ENCODE results near the gene CD99. TPM values are rescaled to one million over a fixed set of nuclear protein-coding genes. Genes with fewer than 3 reads are reported as not detected.
"Not testable (repeated sequence)": the region's sequence is repeated elsewhere in the genome, so short reads cannot be mapped to it uniquely, and the experiment has no call there.

The CD99 gene
- total RNA-seq, 1 experiment from 2014 or later = 156 TPM

DNA sequence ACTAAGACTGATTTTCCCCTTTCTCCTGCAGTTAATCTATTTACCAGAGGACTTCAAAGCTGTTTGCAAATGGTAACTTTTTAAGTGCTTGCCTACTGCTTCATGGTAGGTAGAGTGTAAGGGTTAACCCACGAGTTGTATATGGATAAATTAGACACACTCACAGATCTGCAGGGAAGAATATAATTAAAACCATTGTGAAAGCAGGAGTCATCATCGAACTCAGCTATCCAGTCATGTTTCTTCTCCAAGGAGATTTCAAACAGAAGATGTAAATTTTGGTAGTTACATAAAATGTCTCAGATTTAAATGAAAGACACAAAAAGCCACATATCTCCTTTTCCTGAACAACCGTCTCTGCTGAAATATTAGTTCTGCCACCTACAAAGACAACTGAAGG is 60.2 kb downstream of the CD99 start:
- in situ Hi-C loops (cut with HindIII; ENCODE audit: low pct_unique_long_range_greater_than_20kb, low sequenced_read_pairs) = no loop called here
- DNase-seq (ENCODE audit: low read depth) = no peak

DNA sequence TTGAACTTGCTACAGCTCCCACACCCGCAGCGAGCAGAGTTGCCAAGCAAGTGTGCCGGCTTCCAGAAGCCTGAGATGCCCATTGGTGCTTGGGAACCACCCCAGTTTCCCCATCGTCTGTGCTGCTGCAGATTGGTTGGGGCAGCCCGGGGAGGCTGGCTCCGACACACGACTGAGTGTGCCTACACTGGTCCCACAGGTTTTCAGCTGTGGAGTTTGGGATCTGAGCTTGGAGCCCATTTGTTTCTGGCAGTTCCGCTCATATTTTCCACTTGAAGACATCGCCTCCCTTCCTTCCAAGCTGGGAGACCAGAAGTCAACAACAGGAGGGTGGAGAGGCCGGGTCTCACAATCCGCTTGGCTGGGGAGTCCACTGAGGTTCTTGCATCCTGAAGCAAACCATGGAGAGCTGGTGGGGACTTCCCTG is 60.8 kb downstream of the CD99 start, which contains the start of gene XG:
XG (plus strand) TSS at position 167 of the 427 bp plus-strand sequence; CDS start at position 402, 235 bp downstream.
- in situ Hi-C loops (cut with HindIII; ENCODE audit: low pct_unique_long_range_greater_than_20kb, low sequenced_read_pairs); DNase-seq (ENCODE audit: low read depth): not testable (repeated sequence)

DNA sequence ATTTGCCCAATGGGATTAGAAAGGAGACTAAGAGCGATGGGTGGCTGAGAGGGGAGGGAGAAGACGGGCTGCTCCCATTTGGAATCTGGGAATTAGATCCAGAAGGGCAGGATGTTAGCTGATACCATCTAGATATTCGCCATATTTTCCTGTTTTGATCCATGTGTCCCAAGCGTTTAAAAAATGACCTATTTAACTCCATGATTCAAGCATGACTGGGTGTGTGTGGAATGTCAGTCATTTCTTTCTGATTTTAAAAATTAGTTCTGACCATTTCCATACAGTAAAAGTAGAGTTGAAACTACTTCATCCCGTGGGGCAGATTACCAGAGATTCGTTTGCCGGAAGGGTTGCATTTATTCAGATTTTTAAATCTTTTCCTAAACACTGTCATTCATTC is 61.3 kb downstream of the CD99 start:
- in situ Hi-C loops (cut with HindIII; ENCODE audit: low pct_unique_long_range_greater_than_20kb, low sequenced_read_pairs); DNase-seq (ENCODE audit: low read depth): not testable (repeated sequence)

DNA sequence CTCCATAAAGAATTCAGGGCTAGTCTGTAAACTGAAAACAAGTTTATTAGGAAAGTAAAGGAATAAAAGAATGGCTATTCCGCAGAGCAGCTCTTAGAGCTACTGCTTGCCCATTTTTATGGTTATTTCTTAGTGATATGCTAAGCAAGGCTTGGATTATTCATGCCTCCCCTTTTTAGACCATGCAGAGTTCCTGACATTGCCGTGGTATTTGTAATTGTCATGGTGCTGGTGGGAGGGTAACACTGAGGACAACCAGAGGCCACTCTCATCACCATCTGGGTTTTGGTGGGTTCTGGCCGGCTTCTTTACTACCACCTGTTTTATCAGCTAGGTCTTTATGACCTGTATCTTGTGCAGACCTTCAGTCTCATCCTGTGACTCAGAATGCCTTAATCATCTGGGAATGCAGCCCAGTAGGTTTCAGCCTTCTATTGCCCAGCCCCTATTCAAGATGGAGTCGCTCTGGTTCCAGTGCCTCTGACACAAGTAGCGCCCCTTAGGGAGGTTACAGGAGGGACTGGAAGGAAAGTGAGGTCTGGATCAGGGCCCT is 64.1 kb downstream of the CD99 start:
- in situ Hi-C loops (cut with HindIII; ENCODE audit: low pct_unique_long_range_greater_than_20kb, low sequenced_read_pairs); DNase-seq (ENCODE audit: low read depth): not testable (repeated sequence)

DNA sequence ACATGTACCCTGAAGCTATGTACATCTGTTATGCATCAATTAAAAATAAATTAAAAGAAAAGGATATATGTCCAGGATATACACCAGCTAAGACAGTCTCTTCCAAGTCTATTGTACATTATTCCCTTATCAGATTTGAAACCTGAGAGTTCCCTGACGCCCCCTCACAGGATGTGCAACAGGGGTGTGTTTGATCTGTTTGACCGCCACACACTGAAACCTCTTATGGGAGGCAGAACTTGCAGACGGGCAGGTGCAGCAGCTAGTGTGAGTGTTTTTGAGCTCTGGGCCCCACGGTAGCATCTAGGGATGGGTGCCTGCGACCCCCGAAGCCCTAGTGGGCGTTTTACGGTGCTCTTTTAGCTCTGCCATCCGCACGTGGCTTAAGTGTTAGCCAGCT is 65.5 kb downstream of the CD99 start:
- in situ Hi-C loops (cut with HindIII; ENCODE audit: low pct_unique_long_range_greater_than_20kb, low sequenced_read_pairs) = no loop called here
- no peak for DNase-seq (ENCODE audit: low read depth)

DNA sequence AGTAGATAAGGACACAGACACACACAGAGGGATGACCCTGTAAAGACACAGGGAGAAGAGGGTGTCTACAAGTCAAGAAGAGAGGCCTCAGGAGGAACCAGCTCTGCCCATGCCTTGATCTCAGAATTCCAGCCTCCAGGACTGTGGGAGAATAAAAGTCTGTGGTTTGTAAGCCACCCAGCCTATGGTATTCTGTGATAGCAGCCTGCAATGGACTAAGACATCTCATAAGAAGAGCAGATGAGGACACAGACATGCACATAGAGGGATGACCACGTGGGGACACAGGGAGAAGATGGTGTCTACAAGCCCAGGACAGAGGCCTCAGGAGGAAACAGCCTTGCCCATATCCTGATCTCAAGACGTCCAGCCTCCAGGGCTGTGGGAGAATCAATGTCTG is 70.2 kb downstream of the CD99 start:
- DNase-seq (ENCODE audit: low read depth) = no peak
- in situ Hi-C loops (cut with HindIII; ENCODE audit: low pct_unique_long_range_greater_than_20kb, low sequenced_read_pairs) = no loop called here

DNA sequence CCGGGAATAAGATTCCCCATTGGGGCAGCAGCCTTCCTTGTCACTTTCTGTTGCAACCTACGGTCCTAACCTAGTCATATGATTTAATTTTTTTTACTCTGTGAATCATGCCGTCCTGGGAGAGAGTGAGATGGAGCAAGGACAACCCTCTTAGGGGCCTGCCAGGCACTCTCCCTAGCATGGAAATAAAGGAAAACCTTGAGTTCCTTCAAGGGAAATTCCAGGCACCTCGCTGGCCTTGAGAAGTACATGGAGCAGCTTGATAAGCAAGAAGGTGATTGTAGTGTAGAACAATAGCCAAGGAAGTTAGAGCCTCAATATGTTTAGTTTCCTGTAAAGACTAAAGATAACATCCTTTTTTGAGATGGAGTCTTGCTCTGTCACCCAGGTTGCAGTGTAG is 71.6 kb downstream of the CD99 start:
- DNase-seq (ENCODE audit: low read depth); in situ Hi-C loops (cut with HindIII; ENCODE audit: low pct_unique_long_range_greater_than_20kb, low sequenced_read_pairs): not testable (repeated sequence)

DNA sequence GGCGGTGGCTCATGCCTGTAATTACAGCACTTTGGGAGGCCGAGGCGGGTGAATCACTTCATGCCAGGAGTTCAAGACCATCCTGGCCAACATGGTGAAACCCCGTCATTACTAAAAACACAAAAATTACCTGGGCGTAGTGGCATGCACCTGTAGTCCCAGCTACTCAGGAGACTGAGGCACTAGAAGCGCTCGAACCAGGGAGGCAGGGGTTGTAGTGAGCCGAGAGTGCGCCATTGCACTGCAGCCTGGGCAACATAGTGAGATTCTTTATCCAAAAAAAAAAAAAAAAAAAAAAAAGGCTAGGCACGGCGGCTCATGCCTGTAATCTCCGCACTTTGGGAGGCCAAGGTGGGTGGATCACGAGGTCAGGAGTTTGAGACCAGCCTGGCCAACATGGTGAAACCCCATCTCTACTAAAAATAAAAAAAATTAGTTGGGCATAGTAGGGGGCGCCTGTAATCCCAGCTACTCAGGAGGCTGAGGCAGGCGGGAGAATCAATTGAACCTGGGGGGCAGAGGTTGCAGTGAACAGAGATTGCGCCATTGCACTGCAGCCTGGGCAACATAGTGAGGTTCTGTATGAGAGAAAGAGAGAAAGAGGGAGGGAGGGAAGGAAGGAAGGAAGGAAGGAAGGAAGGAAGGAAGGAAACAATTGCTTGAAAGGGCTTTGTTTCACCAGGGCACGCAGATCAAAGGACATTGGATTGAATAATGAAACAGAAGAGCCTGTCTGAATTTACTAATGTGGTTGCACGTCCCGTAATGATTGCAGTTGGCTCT is 73.9 kb downstream of the CD99 start:
- in situ Hi-C loops (cut with HindIII; ENCODE audit: low pct_unique_long_range_greater_than_20kb, low sequenced_read_pairs); DNase-seq (ENCODE audit: low read depth): not testable (repeated sequence)

DNA sequence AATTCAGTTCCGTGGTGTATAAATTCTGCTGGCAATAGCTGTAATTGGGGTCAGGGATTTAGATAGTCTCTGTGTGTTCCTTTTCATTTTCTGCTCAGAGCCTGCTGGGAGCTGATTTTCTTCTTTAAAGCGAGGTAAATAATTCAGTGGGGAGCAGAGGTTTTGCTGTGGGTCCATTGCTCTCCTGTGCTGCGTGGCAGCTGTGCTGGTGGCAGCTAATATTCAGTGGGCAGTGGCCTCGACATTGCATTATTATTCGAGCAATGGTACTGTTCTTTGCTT is 74.4 kb downstream of the CD99 start:
- in situ Hi-C loops (cut with HindIII; ENCODE audit: low pct_unique_long_range_greater_than_20kb, low sequenced_read_pairs) = no loop called here
- DNase-seq (ENCODE audit: low read depth) = no peak

DNA sequence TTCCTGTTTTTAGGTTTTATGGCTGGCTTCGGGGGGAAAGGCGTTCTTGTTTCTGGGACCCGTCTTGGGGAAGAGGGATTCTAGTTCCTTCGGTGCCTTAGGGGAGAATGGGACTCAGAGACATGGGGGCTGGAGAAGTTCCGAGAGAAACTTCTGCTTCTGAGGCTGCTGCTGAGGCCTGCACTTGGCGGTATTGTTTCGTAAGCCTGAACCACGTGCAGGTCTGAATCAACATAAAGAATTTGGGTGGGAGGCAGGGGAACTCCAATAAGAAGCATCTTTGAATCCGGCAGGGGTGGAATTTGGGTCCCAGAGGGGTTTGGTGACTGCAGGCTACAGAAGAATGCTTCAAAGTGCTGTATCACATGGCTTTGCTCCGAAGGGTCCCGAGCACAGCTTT is 75.8 kb downstream of the CD99 start:
- in situ Hi-C loops (cut with HindIII; ENCODE audit: low pct_unique_long_range_greater_than_20kb, low sequenced_read_pairs) = no loop called here
- DNase-seq (ENCODE audit: low read depth) = no peak

DNA sequence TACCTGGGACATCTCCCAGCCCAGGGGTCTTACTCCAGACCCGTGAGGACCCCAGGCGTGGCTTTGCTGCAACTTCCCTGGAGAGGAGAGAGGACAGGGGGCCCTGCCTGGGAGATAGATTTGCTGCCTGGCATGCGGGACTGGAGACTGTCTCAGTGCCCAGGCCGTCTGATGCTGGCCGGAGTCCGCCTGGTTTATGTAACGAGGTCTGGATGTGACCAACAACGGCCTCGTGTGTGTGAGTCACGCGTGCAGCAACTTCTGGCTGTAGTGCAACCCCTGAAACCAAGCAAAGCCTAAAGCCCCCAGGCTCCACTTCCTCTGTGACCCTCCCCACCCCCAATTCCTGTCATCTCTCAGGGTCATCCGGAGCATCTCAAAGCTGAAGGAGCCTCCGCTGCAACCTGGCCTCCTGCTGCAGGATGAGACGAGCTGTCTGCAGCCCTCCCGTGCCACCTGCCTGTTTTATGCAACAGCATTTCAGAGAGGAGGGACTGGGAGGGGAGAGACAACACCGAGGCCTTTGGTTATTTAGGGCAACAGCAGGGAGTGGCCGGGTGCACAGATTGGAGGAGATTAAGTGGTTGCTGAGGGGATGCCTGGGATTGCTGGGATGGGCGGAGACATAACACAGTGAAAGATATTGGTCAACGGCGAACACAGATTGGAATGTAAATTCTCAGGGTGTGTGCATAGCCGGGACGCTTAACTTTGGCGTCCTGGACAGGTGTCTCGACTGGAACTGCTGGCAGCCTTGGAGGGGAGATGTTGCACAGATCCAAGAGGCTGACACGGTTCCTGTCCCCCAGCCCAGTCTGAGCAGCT is 76.7 kb downstream of the CD99 start:
- DNase-seq (ENCODE audit: low read depth) = peak; percentile 22

DNA sequence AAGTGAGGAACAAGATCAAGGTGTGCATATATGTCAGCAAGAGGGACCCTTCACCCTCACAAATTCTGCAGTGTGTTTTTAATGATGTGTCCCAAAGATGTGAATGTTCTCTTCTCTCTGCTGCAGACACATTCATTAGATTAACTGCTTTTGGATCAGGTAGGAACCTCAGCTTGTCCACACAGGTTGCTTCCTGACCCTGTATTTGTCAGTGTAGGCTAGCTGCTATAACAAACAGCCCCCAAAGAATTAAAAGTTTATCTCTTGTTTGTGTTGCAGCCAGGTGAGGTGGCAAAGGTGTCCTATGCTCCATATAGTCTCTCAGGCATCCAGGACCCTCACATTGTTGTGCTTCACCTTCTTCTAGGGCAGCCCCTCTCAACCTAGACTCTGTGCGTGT is 78.5 kb downstream of the CD99 start:
- no peak for DNase-seq (ENCODE audit: low read depth)
- in situ Hi-C loops (cut with HindIII; ENCODE audit: low pct_unique_long_range_greater_than_20kb, low sequenced_read_pairs) = no loop called here

More for the DNA sequence above, 76.7 kb downstream of the CD99 start:
- in situ Hi-C loops (cut with HindIII; ENCODE audit: low pct_unique_long_range_greater_than_20kb, low sequenced_read_pairs) = no loop called here

DNA sequence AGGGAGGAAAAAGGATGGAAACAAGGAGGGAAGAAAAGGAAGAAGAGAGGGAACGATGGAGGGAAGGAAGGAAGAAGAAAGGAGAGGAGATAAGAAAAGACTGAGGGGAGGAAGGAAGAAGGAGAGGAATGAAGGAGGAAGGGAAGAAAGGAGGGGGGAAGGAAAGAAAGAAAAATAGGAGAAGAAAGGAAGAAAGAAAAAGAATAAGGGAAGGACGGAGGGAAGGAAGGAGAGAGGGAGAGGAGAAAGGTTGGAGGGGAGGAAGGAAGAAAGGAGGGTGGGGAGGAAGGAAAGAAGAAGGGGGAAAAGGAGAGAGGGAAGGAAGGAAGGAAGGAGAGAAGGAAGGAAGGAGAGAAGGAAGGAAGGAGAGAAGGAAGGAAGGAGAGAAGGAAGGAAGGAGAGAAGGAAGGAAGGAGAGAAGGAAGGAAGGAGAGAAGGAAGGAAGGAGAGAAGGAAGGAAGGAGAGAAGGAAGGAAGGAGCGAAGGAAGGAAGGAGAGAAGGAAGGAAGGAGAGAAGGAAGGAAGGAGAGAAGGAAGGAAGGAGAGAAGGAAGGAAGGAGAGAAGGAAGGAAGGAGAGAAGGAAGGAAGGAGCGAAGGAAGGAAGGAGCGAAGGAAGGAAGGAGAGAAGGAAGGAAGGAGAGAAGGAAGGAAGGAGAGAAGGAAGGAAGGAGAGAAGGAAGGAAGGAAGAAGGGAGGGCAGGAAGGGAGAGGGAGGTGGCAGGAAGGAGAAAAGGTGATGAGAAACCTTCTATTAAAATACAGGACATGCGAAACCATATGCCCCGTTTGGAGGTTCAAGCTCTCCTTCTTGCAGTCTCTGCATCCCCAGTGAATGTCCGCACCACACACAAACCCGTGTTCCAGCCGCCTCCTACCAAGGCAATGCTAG is 82.3 kb downstream of the CD99 start:
- DNase-seq (ENCODE audit: low read depth); in situ Hi-C loops (cut with HindIII; ENCODE audit: low pct_unique_long_range_greater_than_20kb, low sequenced_read_pairs): not testable (repeated sequence)

DNA sequence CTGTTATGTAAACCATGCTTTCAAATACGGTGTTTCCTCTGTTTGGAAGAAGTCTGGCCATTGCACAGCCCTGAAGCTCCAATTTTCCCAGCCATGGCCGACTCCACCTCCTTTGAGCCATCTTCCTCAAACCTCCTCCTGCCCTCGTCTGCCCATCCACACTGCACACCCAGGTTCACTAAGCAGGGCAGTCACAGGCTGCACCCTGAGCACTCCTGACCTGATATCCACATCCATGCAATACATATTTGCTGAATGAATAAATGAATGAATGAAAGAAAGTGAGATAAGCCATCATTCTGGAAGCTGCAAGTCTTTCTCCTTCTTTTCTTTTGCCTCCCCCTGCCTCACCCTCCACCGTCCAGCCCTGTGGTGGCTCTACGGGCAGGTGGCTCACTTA is 83.0 kb downstream of the CD99 start:
- in situ Hi-C loops (cut with HindIII; ENCODE audit: low pct_unique_long_range_greater_than_20kb, low sequenced_read_pairs) = no loop called here
- DNase-seq (ENCODE audit: low read depth) = no peak

DNA sequence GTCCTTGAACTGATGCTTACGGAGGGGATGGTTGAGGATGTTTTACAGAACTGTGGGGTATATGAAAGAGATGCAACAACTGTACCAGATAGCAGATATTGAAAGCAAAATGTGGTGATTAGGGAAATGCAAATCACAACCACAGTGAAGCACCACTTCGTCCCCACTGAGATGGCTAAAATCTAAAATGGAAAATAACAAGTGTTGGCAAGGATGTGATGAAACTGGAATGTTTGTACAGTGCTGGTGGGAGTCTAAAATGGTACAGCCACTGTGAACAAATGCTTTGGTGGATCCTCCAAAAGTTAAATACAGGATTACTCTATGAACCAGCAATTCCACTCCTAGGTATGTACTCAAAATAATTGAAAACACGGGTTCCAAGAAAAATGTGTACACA is 83.7 kb downstream of the CD99 start:
- DNase-seq (ENCODE audit: low read depth) = no peak
- in situ Hi-C loops (cut with HindIII; ENCODE audit: low pct_unique_long_range_greater_than_20kb, low sequenced_read_pairs) = no loop called here

DNA sequence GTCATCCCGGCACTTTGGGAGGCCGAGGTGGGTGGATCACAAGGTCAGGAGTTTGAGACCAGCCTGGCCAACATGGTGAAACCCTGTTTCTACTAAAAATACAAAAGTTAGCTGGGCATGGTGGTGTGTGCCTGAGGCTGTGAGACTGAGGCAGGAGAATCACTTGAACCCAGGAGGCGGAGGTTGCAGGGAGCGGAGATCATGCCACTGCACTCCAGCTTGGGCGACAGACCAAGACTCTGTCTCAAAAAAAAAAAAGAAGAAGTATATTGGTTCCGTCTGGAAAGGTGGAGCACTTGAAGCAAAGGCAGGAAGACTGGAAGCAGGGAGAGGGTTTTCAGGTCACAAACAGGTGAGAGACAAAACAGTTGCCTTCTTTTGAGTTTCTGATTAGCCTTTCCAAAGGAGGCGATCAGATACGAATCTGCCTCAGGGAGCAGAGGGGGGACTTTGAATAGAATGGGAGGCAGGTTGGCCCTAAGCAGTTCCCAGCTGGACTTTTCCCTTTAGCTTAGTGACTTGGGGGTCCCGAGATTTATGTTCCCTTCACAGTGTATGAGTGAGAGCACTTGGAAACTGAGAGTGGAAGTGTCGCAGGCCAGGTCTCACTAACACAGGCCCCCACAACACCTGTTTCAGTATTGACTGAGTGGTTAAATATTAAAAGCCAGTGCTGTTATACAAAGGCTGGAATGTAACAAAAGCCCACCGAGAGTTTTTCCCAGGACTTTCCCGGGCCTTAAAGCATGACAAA is 89.6 kb downstream of the CD99 start:
- DNase-seq (ENCODE audit: low read depth) = not testable (repeated sequence)

DNA sequence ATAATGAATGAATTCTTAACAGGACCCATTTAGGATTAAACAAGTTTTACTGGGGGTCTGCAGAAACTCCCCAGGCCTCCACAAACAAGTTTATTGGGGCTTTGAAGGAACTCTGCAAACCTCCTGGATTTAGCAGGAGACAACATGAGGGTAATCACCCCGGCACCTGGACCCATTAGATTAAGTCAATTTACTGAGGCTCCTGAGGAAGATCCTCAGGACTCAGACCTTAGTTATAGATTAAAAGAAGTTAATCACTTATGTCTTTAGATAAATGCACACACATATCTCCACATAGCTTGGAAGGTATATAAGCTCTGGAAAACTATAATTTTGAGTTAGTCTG is 90.1 kb downstream of the CD99 start:
- in situ Hi-C loops (cut with HindIII; ENCODE audit: low pct_unique_long_range_greater_than_20kb, low sequenced_read_pairs) = no loop called here
- no peak for DNase-seq (ENCODE audit: low read depth)

More for the DNA sequence above, 89.6 kb downstream of the CD99 start:
- in situ Hi-C loops (cut with HindIII; ENCODE audit: low pct_unique_long_range_greater_than_20kb, low sequenced_read_pairs) = not testable (repeated sequence)

DNA sequence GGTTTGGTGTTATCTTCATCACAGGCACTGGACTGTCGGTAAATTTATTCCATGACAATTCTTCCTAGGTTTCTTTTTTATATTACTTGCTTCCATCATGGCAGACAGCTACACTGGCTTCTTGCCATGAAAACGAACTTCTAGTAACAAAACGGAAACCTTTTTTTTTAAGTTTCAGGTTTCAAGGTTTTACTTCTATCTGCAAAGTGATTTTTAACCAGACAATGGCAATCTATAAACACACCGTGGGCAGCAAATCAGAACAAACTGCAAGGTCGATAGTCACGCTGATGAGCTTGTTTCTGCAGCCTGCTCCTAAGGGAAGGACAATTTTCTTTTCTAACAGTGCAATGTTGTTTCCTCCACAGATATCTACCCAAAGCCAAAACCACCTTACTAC is 90.6 kb downstream of the CD99 start:
- no peak for DNase-seq (ENCODE audit: low read depth)
- in situ Hi-C loops (cut with HindIII; ENCODE audit: low pct_unique_long_range_greater_than_20kb, low sequenced_read_pairs) = no loop called here
